ENCODE measurements around the gene ADAMTS9. TPM values are rescaled to one million over a fixed set of nuclear protein-coding genes. Genes with fewer than 3 reads are reported as not detected.

The ADAMTS9 gene
- total and polyA plus RNA-seq, 11 donors: 11.3 to 74.4 (median 18.8) TPM

DNA sequence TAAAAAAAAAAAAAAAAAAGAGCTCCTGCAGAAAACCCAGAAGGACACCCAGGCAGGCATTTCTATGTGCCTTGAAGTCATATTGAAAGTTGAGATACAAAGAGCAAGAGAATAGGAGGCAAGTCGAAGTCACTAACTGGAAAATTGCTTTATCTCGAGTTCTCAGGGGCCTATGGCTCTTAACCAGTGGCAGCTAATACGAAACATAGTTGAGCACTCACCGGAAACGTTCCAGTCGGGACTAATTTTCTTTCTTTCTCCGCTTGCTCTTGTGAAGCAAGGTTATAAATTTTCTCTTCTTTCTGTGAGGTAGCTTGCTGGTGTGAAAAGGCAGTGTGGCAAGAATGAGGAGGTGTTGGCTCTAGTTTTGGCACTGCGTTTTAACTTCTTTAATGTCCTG, 181.5 kb downstream of the ADAMTS9 start:
- 91 to 95% (median 92%) methylated on average over 8 of the region's 8 CpGs for WGBS, 4 donors
- H3K4me1 ChIP-seq: no peaks in the 10 kb centered on the region
- TF ChIP-seq CTCF (IDR thresholded peaks at IDR 0.05): no peak
- TF ChIP-seq POLR2A (IDR thresholded peaks at IDR 0.05): no peak

DNA sequence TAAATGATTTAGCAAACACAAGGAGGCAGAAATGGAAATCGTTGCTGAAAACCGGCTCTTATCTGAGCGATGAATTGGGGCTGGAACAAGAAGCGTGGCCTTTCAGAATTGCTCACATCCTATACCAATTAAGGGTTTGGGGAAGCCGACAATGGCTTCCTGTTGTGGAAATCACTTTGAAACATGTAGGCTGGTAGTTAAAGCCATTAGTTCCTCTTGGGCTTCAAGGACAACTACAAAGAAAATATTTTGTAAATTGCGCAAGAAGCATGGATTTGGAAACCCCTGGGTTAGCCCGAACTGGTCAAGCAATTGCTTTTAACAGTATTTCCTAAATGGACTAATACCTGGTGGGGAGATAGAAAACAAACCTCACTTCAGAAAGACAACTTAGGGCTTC, 182.4 kb downstream of the ADAMTS9 start:
- H3K27me3 ChIP-seq: no peaks in the 10 kb centered on the region
- H3K36me3 ChIP-seq: no peaks in the 10 kb centered on the region
- no peak overlapping the region for H3K27ac ChIP-seq
- TF ChIP-seq CTCF (IDR thresholded peaks at IDR 0.05) (no peak), POLR2A (IDR thresholded peaks at IDR 0.05) (no peak)
- no peaks in the 10 kb centered on the region for H3K9me3 ChIP-seq
- ATAC-seq (no peak), DNase-seq (no peak)
- H3K4me1 ChIP-seq: no peaks in the 10 kb centered on the region
- intact Hi-C loops (cut with DNase I): no loop called here
- WGBS, 4 donors: 56 to 62% (median 58%) methylated on average over 7 of the region's 7 CpGs
- H3K4me3 ChIP-seq: no peak overlapping the region

More for the DNA sequence above, 181.5 kb downstream of the ADAMTS9 start:
- no peaks in the 10 kb centered on the region for H3K9me3 ChIP-seq
- intact Hi-C loops (cut with DNase I): no loop called here
- H3K27ac ChIP-seq: no peak overlapping the region
- DNase-seq: no peak
- H3K4me3 ChIP-seq: no peak overlapping the region
- H3K27me3 ChIP-seq: no peaks in the 10 kb centered on the region
- H3K36me3 ChIP-seq: no peaks in the 10 kb centered on the region
- ATAC-seq: no peak

- no peaks in the 10 kb centered on the region for H3K36me3 ChIP-seq
- 70 to 90% (median 81%) methylated on average over 1 of the region's 1 CpG for WGBS, 4 donors
- no peak for ATAC-seq
- H3K4me3 ChIP-seq: no peak overlapping the region
- H3K27ac ChIP-seq: no peak overlapping the region
- H3K4me1 ChIP-seq: no peaks in the 10 kb centered on the region
- no peaks in the 10 kb centered on the region for H3K9me3 ChIP-seq
- TF ChIP-seq CTCF (IDR thresholded peaks at IDR 0.05) (no peak), POLR2A (IDR thresholded peaks at IDR 0.05) (no peak)
- H3K27me3 ChIP-seq: no peaks in the 10 kb centered on the region
- intact Hi-C loops (cut with DNase I): no loop called here
- DNase-seq: no peak
These were observed 185.5 kb downstream of the ADAMTS9 start for GRCh38 chr3:64502284-64502683.

DNA sequence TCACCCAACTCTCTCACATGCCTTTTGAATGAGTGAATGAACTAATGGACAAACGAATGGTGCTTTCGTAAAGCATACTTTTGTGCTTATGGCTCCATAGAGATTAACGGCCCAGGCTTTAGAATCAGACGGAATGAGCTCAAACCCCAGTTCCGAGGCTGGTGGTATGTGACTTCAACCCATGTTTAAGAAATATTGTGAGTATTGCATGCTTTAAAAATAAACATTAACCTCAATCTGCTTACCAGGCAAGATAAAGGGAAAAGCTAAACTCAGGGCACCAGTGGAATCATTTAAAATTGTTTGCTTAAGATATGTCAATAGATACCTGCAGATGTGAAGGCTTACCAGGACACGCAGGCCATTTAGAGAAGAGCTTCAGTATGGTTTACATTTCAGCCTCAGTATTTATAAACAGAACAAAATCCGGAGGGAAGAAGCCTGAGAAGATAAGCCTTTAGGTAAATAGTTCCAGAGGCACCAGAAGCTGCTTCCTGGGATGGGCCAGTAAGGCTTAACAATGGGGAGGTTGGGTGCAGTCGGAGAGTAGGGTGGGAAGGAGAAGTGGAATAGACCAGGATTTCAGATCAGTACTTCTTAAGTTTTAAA, 186.4 kb downstream of the ADAMTS9 start:
- no peaks in the 10 kb centered on the region for H3K36me3 ChIP-seq
- H3K4me3 ChIP-seq: no peak overlapping the region
- TF ChIP-seq CTCF (IDR thresholded peaks at IDR 0.05) (no peak), POLR2A (IDR thresholded peaks at IDR 0.05) (no peak)
- no peaks in the 10 kb centered on the region for H3K27me3 ChIP-seq
- no peak for ATAC-seq
- H3K27ac ChIP-seq: no peak overlapping the region
- intact Hi-C loops (cut with DNase I): no loop called here
- no peak for DNase-seq
- H3K4me1 ChIP-seq: no peaks in the 10 kb centered on the region
- WGBS, 4 donors: 71 to 79% (median 74%) methylated on average over 8 of the region's 8 CpGs
- H3K9me3 ChIP-seq: no peaks in the 10 kb centered on the region

Data from heart left ventricle (tissue), 16 donors.